ENCODE results near the gene ZNF841. TPM values are rescaled to one million over a fixed set of nuclear protein-coding genes. Genes with fewer than 3 reads are reported as not detected.

The ZNF841 gene
- total and polyA plus RNA-seq, 2 donors (not counting 1 experiment from before 2014, with no cell fraction given): 7.4 to 50.8 TPM

DNA sequence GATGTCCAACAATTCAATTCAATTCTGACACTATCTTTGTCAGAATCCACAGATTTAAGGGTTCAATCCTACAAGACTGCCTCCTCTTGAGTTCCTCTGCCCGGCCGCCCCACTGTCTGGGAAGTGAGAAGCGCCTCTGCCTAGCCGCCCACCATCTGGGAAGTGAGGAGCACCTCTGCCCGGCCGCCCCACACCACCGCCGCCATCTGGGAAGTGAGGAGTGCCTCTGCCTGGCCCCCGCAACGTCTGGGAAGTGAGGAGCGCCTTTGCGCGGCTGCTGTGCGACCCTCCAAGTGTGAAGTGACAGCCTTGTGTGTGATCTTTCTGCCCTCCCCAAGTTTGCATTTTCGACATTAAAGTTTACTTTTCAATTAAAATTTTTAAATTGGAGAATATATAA lies 73.4 kb downstream of the ZNF841 start:
- Histone ChIP-seq H3K9me3 (ENCODE audit: control extremely low read depth in 1 of 3, control insufficient read depth in 2 of 3, insufficient read depth in 1 of 3, low read length in 2 of 3) (peaks cover 23 to 62% (median 52%) of the 10 kb centered on the region in 3 donors), H2AFZ (ENCODE audit: insufficient read depth, low read depth, low read length, poor library complexity, severe bottlenecking) (no peak overlapping the region), H3K27me3 (replicated peaks in 1 of 4; ENCODE audit: control extremely low read depth in 1 of 4, control insufficient read depth in 3 of 4, insufficient read depth in 4 of 4, low read length in 3 of 4) (no peaks in the 10 kb centered on the region), H3K36me3 (replicated peaks in 1 of 2; ENCODE audit: control extremely low read depth in 1 of 2, control insufficient read depth in 1 of 2, extremely low read depth in 1 of 2, insufficient read depth in 2 of 2, low read length in 1 of 2) (peaks cover 12 to 72% of the 10 kb centered on the region in 2 experiments), H3K27ac (ENCODE audit: low read length in 2 of 2) (no peak overlapping the region), H3K4me3 (ENCODE audit: control extremely low read depth in 1 of 5, extremely low read depth in 1 of 5, insufficient read depth in 1 of 5, low read depth in 2 of 5, low read length in 4 of 5) (no peak overlapping the region), H3K79me2 (ENCODE audit: control insufficient read depth, insufficient read depth, low read length) (peaks cover 60% of the 10 kb centered on the region), H3K4me1 (ENCODE audit: control insufficient read depth in 2 of 2, insufficient read depth in 2 of 2, low read length in 2 of 2) (peaks cover 2 to 3% of the 10 kb centered on the region in 2 donors), H3K9ac (ENCODE audit: low read length) (no peak overlapping the region), H4K20me1 (ENCODE audit: control insufficient read depth, insufficient read depth, low read length, poor library complexity, severe bottlenecking) (no peaks in the 10 kb centered on the region), H3K4me2 (replicated peaks; ENCODE audit: low read depth, low read length, poor library complexity, severe bottlenecking) (no peak overlapping the region)
- TF ChIP-seq, protein P1, sequence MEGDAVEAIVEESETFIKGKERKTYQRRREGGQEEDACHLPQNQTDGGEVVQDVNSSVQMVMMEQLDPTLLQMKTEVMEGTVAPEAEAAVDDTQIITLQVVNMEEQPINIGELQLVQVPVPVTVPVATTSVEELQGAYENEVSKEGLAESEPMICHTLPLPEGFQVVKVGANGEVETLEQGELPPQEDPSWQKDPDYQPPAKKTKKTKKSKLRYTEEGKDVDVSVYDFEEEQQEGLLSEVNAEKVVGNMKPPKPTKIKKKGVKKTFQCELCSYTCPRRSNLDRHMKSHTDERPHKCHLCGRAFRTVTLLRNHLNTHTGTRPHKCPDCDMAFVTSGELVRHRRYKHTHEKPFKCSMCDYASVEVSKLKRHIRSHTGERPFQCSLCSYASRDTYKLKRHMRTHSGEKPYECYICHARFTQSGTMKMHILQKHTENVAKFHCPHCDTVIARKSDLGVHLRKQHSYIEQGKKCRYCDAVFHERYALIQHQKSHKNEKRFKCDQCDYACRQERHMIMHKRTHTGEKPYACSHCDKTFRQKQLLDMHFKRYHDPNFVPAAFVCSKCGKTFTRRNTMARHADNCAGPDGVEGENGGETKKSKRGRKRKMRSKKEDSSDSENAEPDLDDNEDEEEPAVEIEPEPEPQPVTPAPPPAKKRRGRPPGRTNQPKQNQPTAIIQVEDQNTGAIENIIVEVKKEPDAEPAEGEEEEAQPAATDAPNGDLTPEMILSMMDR (IDR thresholded peaks at IDR 0.05): no peak
- no peak for TF ChIP-seq EZH2 (IDR thresholded peaks at IDR 0.05; ENCODE audit: borderline replicate concordance, insufficient read depth, low read depth, low read length, poor library complexity, severe bottlenecking)
- H3K4me3 Mint-ChIP-seq: no peak overlapping the region
- peaks cover 24% of the 10 kb centered on the region for H3K9me3 Mint-ChIP-seq (ENCODE audit: insufficient read depth)
- POLR2A ChIA-PET: interaction anchor here (0.7 kb wide), 1 partner anchor 10 kb away, joined by 9 read pairs; no protein-coding TSS in a partner anchor
- DNase-seq (no peak), ATAC-seq (ENCODE audit: low read depth) (no peak)
- CTCF ChIA-PET: interaction anchor here (0.6 kb wide), 1 partner anchor 169 kb away, joined by 3 read pairs; no protein-coding TSS in a partner anchor
- WGBS (ENCODE audit: insufficient coverage): 97% methylated on average over 10 of the region's 15 CpGs
- H3K27ac Mint-ChIP-seq: no peak overlapping the region
- H3K4me1 Mint-ChIP-seq: peaks cover 11% of the 10 kb centered on the region
- intact Hi-C loops (cut with micrococcal nuclease): no loop called here
- no peaks in the 10 kb centered on the region for H3K27me3 Mint-ChIP-seq

DNA sequence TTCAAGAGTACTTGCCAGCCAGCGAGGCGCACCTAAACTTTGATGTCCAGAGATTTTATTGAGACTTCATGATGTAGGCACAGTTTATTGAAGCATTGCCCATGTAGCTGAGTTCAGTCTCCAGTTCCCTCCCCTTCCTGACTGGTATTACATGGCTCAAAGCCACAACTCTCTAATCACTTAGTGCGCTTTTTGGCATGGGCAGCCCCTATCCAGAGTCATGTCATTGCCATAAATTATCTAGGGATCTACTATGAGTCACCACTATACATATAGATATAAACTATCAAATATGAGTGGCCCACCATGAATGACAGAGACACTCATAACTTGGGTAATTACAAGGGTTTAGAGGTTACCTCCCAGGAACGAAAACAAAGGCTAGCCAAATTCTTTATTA lies 75.1 kb downstream of the ZNF841 start:
- Histone ChIP-seq H3K79me2 (ENCODE audit: control insufficient read depth, insufficient read depth, low read length) (peaks cover 44% of the 10 kb centered on the region), H2AFZ (ENCODE audit: insufficient read depth, low read depth, low read length, poor library complexity, severe bottlenecking) (no peak overlapping the region), H4K20me1 (ENCODE audit: control insufficient read depth, insufficient read depth, low read length, poor library complexity, severe bottlenecking) (no peaks in the 10 kb centered on the region), H3K36me3 (replicated peaks in 1 of 2; ENCODE audit: control extremely low read depth in 1 of 2, control insufficient read depth in 1 of 2, extremely low read depth in 1 of 2, insufficient read depth in 2 of 2, low read length in 1 of 2) (peaks cover 14 to 82% of the 10 kb centered on the region in 2 experiments), H3K27me3 (replicated peaks in 1 of 4; ENCODE audit: control extremely low read depth in 1 of 4, control insufficient read depth in 3 of 4, insufficient read depth in 4 of 4, low read length in 3 of 4) (no peaks in the 10 kb centered on the region), H3K4me1 (ENCODE audit: control insufficient read depth in 2 of 2, insufficient read depth in 2 of 2, low read length in 2 of 2) (no peaks in the 10 kb centered on the region), H3K9me3 (ENCODE audit: control extremely low read depth in 1 of 3, control insufficient read depth in 2 of 3, insufficient read depth in 1 of 3, low read length in 2 of 3) (peaks cover 27 to 68% (median 57%) of the 10 kb centered on the region in 3 donors), H3K4me3 (ENCODE audit: control extremely low read depth in 1 of 5, extremely low read depth in 1 of 5, insufficient read depth in 1 of 5, low read depth in 2 of 5, low read length in 4 of 5) (no peak overlapping the region), H3K27ac (ENCODE audit: low read length in 2 of 2) (no peak overlapping the region), H3K9ac (ENCODE audit: low read length) (no peak overlapping the region), H3K4me2 (replicated peaks; ENCODE audit: low read depth, low read length, poor library complexity, severe bottlenecking) (no peak overlapping the region)
- no peak for TF ChIP-seq EZH2 (IDR thresholded peaks at IDR 0.05; ENCODE audit: borderline replicate concordance, insufficient read depth, low read depth, low read length, poor library complexity, severe bottlenecking)
- TF ChIP-seq, protein P1 (IDR thresholded peaks at IDR 0.05): no peak
- no peak for ATAC-seq (ENCODE audit: low read depth)
- Mint-ChIP-seq H3K4me1 (no peaks in the 10 kb centered on the region), H3K9me3 (ENCODE audit: insufficient read depth) (peaks cover 35% of the 10 kb centered on the region), H3K27ac (no peak overlapping the region), H3K27me3 (no peaks in the 10 kb centered on the region), H3K4me3 (no peak overlapping the region)
- ChIA-PET CTCF (interaction anchor here (0.7 to 1.7 kb wide), 2 partner anchors 13 to 17 kb away, joined by 3 to 4 read pairs; partner anchors contain the start of gene ZNF615), POLR2A (no interaction called here)
- no peak for DNase-seq
- WGBS (ENCODE audit: insufficient coverage): no CpG with 5 or more reads among the region's 4 CpGs
- intact Hi-C loops (cut with micrococcal nuclease): no loop called here

Small RNA genes within 50 kb of the gene (small RNA-seq; reads per million reads assigned to genes)
- gene RPL37P23 (ENCODE audit: insufficient read length, low read depth, low replicate concordance): not detected

Other genes starting within 250 kb of the ZNF841 start
- 26.0 and 27.9 TPM in 2 replicates for gene ZNF577, start 207.8 kb downstream of the ZNF841 start, total RNA-seq
- gene ZNF577, start 207.8 kb downstream of the ZNF841 start, polyA plus RNA-seq: 12.8 and 15.9 TPM in 2 replicates
- 35.7 and 36.3 TPM in 2 replicates for gene ZNF649, start 190.7 kb downstream of the ZNF841 start, total RNA-seq
- gene ZNF649, start 190.7 kb downstream of the ZNF841 start, polyA plus RNA-seq: 3.8 and 4.1 TPM in 2 replicates
- 7.0 and 11.2 TPM in 2 replicates for gene ZNF613, start 168.3 kb downstream of the ZNF841 start, total RNA-seq
- 0.91 and 3.0 TPM in 2 replicates for gene ZNF613, start 168.3 kb downstream of the ZNF841 start, polyA plus RNA-seq
- 50.2 and 53.0 TPM in 2 replicates for gene ZNF350, start 108.9 kb downstream of the ZNF841 start, total RNA-seq
- gene ZNF350, start 108.9 kb downstream of the ZNF841 start, polyA plus RNA-seq: 6.0 and 13.9 TPM in 2 replicates
- 16.8 and 24.5 TPM in 2 replicates for gene ZNF615, start 87.6 kb downstream of the ZNF841 start, total RNA-seq
- 5.0 and 6.2 TPM in 2 replicates for gene ZNF615, start 87.6 kb downstream of the ZNF841 start, polyA plus RNA-seq
- 12.3 and 14.3 TPM in 2 replicates for gene ZNF614, start 67.4 kb downstream of the ZNF841 start, total RNA-seq
- gene ZNF614, start 67.4 kb downstream of the ZNF841 start, polyA plus RNA-seq: 3.5 and 6.5 TPM in 2 replicates
- 25.0 and 28.7 TPM in 2 replicates for gene ZNF432, start 46.9 kb downstream of the ZNF841 start, total RNA-seq
- 5.1 and 9.6 TPM in 2 replicates for gene ZNF432, start 46.9 kb downstream of the ZNF841 start, polyA plus RNA-seq
- gene ZNF616, start 44.2 kb upstream of the ZNF841 start, total RNA-seq: 13.8 and 14.2 TPM in 2 replicates
- gene ZNF616, start 44.2 kb upstream of the ZNF841 start, polyA plus RNA-seq: 1.2 and 1.4 TPM in 2 replicates
- gene ZNF836, start 75.9 kb upstream of the ZNF841 start, total RNA-seq: 42.0 and 46.4 TPM in 2 replicates
- 8.1 and 9.1 TPM in 2 replicates for gene ZNF836, start 75.9 kb upstream of the ZNF841 start, polyA plus RNA-seq
- gene PPP2R1A, start 94.3 kb upstream of the ZNF841 start, total RNA-seq: 202 and 227 TPM in 2 replicates
- 77.8 and 108 TPM in 2 replicates for gene PPP2R1A, start 94.3 kb upstream of the ZNF841 start, polyA plus RNA-seq
- gene ZNF766, start 173.8 kb upstream of the ZNF841 start, total RNA-seq: 41.1 and 48.3 TPM in 2 replicates
- 9.9 and 14.0 TPM in 2 replicates for gene ZNF766, start 173.8 kb upstream of the ZNF841 start, polyA plus RNA-seq
- gene ZNF480, start 201.4 kb upstream of the ZNF841 start, total RNA-seq: 21.8 and 24.8 TPM in 2 replicates
- 6.7 and 10.0 TPM in 2 replicates for gene ZNF480, start 201.4 kb upstream of the ZNF841 start, polyA plus RNA-seq
- 3.7 and 3.8 TPM in 2 replicates for gene ZNF610, start 240.5 kb upstream of the ZNF841 start, total RNA-seq
- gene ZNF610, start 240.5 kb upstream of the ZNF841 start, polyA plus RNA-seq: 1.5 and 1.6 TPM in 2 replicates